Measurements from ENCODE around the gene NRTN. TPM values are rescaled to one million over a fixed set of nuclear protein-coding genes. Genes with fewer than 3 reads are reported as not detected.

Gene NRTN
- total and polyA plus RNA-seq, 2 experiments from 2014 or later: not detected

DNA sequence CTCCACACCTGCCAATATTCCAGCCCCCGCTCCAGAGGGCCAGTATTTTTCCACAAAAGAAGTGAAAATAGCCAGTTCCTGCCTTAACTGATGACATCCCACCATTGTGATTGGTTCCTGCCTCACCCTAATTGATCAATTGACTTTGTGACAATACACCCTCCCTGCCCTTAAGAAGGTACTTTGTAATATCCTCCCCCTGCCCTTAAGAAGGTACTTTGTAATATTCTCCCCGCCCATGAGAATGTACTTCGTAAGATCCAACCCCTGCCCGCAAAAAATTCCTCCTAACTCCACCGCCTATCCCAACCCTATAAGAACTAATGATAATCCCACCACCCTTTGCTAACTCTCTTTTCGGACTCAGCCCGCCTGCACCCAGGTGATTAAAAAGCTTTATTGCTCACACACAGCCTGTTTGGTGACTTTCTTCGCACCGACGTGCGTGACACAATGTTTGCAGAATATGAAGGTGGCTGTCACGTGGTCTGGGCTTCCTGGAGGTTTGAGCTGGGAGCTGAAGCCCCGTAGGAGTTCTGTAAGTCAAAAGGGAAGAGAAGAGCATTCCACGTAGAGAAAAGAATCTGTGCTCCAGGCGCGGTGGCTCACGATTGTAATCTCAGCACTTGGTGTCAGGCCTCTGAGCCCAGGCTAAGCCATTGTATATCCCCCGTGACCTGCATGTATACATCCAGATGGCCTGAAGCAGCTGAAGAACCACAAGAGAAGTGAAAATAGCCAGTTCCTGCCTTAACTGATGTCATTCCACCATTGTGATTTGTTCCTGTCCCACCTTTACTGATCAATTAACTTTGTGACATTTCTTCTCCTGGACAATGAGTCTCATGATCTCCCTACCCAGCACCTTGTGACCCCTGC, 52.6 kb downstream of the NRTN start:
- TF ChIP-seq EZH2phosphoT487 (IDR thresholded peaks at IDR 0.05; ENCODE audit: insufficient read depth, low read depth) (no peak), EZH2 (IDR thresholded peaks at IDR 0.05; ENCODE audit: insufficient read depth, poor library complexity, severe bottlenecking) (no peak)
- Histone ChIP-seq H3K9ac (no peak overlapping the region), H3F3A (ENCODE audit: insufficient read depth) (no peaks in the 10 kb centered on the region), H3K9me3 (ENCODE audit: low read depth) (no peaks in the 10 kb centered on the region), H4K20me1 (ENCODE audit: insufficient read depth) (no peaks in the 10 kb centered on the region), H3K9me2 (ENCODE audit: insufficient read depth) (no peaks in the 10 kb centered on the region), H3K4me3 (no peak overlapping the region), H3K4me2 (ENCODE audit: unreplicated experiment) (no peak overlapping the region), H3K4me1 (ENCODE audit: insufficient read depth) (no peaks in the 10 kb centered on the region), H3K79me2 (ENCODE audit: insufficient read depth) (no peaks in the 10 kb centered on the region), H3K27me3 (replicated peaks; ENCODE audit: insufficient read depth) (peaks cover 15% of the 10 kb centered on the region), H3K27ac (no peak overlapping the region), H2AFZ (no peak overlapping the region), H3K36me3 (ENCODE audit: low read depth) (no peaks in the 10 kb centered on the region)
- no peak for DNase-seq
- in situ Hi-C loops (cut with MboI): no loop called here
- WGBS, 2 experiments (ENCODE audit: low coverage in 1 of 2, low lambda C conversion rate in 2 of 2, missing lambda C conversion rate in 2 of 2): 63 to 68% methylated on average over 18 of the region's 18 CpGs

DNA sequence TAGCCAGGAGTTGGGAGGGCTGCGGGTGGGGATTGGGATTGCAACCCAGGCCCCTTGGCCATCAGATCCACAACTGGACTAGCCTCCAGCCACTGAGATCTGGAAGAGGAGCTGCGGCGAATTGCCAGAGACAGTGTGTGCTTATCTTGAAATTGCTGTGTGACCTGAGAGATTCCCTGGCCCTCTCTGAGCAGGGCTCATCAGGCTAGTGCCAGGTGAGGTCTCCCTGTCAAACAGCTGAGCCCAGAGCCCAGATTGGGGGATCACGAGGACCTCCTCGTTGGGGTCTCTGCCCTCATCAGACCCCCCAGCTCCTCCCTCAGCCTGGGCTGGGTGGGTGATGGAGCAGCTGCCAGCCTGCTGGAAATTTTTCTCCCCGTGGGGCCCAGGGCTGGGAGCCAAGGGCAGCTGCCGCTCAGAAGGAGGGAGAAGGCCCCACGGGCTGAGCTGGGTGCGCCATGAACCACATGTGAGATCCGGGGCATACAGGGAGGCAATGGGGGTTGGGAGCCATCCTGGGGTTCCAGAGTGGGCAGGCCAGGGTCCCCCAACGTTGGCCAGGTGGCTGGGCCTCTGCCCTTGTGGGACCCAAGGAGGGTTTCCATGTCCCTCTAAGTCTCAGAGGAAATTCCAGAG, 58.3 kb downstream of the NRTN start:
- Histone ChIP-seq H3F3A (ENCODE audit: insufficient read depth) (no peaks in the 10 kb centered on the region), H3K9me3 (ENCODE audit: low read depth) (no peaks in the 10 kb centered on the region), H3K27ac (no peak overlapping the region), H3K4me1 (ENCODE audit: insufficient read depth) (no peaks in the 10 kb centered on the region), H3K79me2 (ENCODE audit: insufficient read depth) (no peaks in the 10 kb centered on the region), H3K36me3 (ENCODE audit: low read depth) (no peaks in the 10 kb centered on the region), H4K20me1 (ENCODE audit: insufficient read depth) (no peaks in the 10 kb centered on the region), H3K4me3 (no peak overlapping the region), H3K27me3 (replicated peaks; ENCODE audit: insufficient read depth) (0 out of 2 replicates have a peak, but pooled peaks cover under 1% of the 10 kb centered on the region), H3K9ac (no peak overlapping the region), H3K4me2 (ENCODE audit: unreplicated experiment) (no peak overlapping the region), H2AFZ (no peak overlapping the region), H3K9me2 (ENCODE audit: insufficient read depth) (no peaks in the 10 kb centered on the region)
- no peak for DNase-seq
- in situ Hi-C loops (cut with MboI): no loop called here
- WGBS, 2 experiments (ENCODE audit: low coverage in 1 of 2, low lambda C conversion rate in 2 of 2, missing lambda C conversion rate in 2 of 2): 35 to 36% methylated on average over 10 to 11 of the region's 11 CpGs
- no peak for TF ChIP-seq EZH2 (IDR thresholded peaks at IDR 0.05; ENCODE audit: insufficient read depth, poor library complexity, severe bottlenecking)
- no peak for TF ChIP-seq EZH2phosphoT487 (IDR thresholded peaks at IDR 0.05; ENCODE audit: insufficient read depth, low read depth)

DNA sequence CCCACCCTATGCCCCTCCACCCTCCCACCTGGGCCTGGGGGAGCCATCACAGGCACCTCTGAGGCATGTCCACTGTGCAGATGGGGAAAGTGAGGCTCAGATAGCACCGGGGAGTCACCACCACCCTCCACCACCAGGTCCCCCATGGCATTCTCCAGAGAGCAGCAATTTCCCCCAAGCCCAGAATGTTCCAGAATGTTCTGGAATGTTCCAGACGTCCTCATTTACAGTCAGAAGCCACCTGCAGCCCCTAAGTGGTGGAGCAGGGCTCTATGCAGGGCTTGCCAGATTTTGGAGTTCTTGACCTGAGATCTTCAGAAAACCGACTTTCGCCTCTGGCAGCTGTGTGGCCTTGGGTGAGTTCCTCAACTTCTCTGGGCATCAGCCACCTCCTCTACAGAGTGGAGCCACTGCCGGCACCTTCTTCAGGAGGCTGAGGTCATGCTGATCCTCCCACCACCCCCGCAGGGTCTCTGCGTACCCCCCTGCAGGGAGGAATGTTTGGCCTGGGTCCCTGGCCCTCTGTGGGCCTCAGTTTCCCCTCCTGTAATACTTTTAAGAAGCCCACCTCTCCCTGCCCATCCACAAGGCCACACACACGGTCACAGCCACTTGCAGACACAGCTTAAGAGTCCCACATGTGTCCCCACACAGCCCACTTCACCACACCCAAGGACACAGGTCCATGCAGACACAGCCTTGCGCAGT, 59.3 kb downstream of the NRTN start:
- no peaks in the 10 kb centered on the region for H3F3A ChIP-seq (ENCODE audit: insufficient read depth)
- no peaks in the 10 kb centered on the region for H3K9me2 ChIP-seq (ENCODE audit: insufficient read depth)
- no peaks in the 10 kb centered on the region for H4K20me1 ChIP-seq (ENCODE audit: insufficient read depth)
- no peak for TF ChIP-seq EZH2 (IDR thresholded peaks at IDR 0.05; ENCODE audit: insufficient read depth, poor library complexity, severe bottlenecking)
- no peak for TF ChIP-seq EZH2phosphoT487 (IDR thresholded peaks at IDR 0.05; ENCODE audit: insufficient read depth, low read depth)
- H3K4me3 ChIP-seq: no peak overlapping the region
- 52 to 55% methylated on average over 6 to 9 of the region's 9 CpGs for WGBS, 2 experiments (ENCODE audit: low coverage in 1 of 2, low lambda C conversion rate in 2 of 2, missing lambda C conversion rate in 2 of 2)
- H3K79me2 ChIP-seq (ENCODE audit: insufficient read depth): no peaks in the 10 kb centered on the region
- DNase-seq: no peak
- H3K9me3 ChIP-seq (ENCODE audit: low read depth): no peaks in the 10 kb centered on the region
- H2AFZ ChIP-seq: no peak overlapping the region
- no peak overlapping the region for H3K4me2 ChIP-seq (ENCODE audit: unreplicated experiment)
- no peak overlapping the region for H3K9ac ChIP-seq
- H3K27me3 ChIP-seq (replicated peaks; ENCODE audit: insufficient read depth): no peaks in the 10 kb centered on the region
- in situ Hi-C loops (cut with MboI): no loop called here
- H3K4me1 ChIP-seq (ENCODE audit: insufficient read depth): no peaks in the 10 kb centered on the region
- H3K27ac ChIP-seq: no peak overlapping the region
- no peaks in the 10 kb centered on the region for H3K36me3 ChIP-seq (ENCODE audit: low read depth)

DNA sequence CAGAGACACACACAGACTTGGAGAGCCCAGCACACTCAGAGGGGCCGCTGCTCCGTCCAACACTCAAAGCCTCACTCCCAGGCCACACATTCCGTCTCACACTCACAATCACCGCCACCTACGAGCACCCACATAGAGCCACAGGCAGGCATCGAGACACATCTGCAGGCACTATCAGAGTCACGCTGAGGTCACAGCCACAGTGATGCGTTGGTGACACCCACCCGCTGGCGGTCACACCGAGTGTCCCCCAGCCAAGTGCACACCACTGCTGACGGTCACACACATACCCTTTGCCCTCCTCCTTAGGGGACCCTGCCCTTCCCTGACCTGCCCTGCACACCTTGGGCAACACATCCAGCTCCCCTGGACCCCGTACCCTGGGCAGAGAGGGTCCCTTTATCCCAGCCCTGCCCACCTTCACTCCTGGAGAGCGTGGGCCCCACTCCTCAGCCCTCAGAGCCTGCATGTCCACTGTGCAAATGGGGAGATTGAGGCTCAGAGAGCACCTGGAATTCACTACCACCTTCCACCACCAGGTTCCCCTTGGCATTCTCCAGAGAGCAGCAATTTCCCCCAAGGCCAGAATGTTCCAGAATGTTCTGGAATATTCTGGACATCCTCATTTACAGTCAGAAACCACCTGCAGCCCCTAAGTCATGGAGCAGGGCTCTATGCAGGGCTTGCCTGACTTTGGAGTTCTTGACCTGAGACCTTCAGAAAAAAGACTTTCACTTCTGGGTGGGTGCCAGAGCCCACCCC, 60.0 kb downstream of the NRTN start:
- Histone ChIP-seq H3K9me2 (ENCODE audit: insufficient read depth) (no peaks in the 10 kb centered on the region), H3K4me3 (no peak overlapping the region), H3K36me3 (ENCODE audit: low read depth) (no peaks in the 10 kb centered on the region), H3K79me2 (ENCODE audit: insufficient read depth) (no peaks in the 10 kb centered on the region), H3K27ac (no peak overlapping the region), H2AFZ (no peak overlapping the region), H4K20me1 (ENCODE audit: insufficient read depth) (no peaks in the 10 kb centered on the region), H3K4me2 (ENCODE audit: unreplicated experiment) (no peak overlapping the region), H3K9ac (no peak overlapping the region), H3K4me1 (ENCODE audit: insufficient read depth) (no peaks in the 10 kb centered on the region), H3K9me3 (ENCODE audit: low read depth) (no peaks in the 10 kb centered on the region), H3K27me3 (replicated peaks; ENCODE audit: insufficient read depth) (no peaks in the 10 kb centered on the region), H3F3A (ENCODE audit: insufficient read depth) (no peaks in the 10 kb centered on the region)
- in situ Hi-C loops (cut with MboI): no loop called here
- DNase-seq: no peak
- 64 to 69% methylated on average over 14 of the region's 14 CpGs for WGBS, 2 experiments (ENCODE audit: low coverage in 1 of 2, low lambda C conversion rate in 2 of 2, missing lambda C conversion rate in 2 of 2)
- no peak for TF ChIP-seq EZH2phosphoT487 (IDR thresholded peaks at IDR 0.05; ENCODE audit: insufficient read depth, low read depth)
- TF ChIP-seq EZH2 (IDR thresholded peaks at IDR 0.05; ENCODE audit: insufficient read depth, poor library complexity, severe bottlenecking): no peak

All from GM23248 (cell line).